HFF-Myc (cell line): ENCODE results near the gene P2RX3.
A peak's percentile ranks its signal among the peaks of the same experiment; 100 is the strongest.

Experiments
- DNase-seq: peaks from one replicate; pipeline ENCODE4 v3.0.0-alpha.2; 2011; ENCODE audit warnings: low read depth; ENCODE audit errors: extremely low read depth
- H3K4me3 ChIP-seq: replicated peaks from 2 replicates; pipeline ENCODE4 v1.5.1; 2011; ENCODE audit warnings: low read depth, mild to moderate bottlenecking, control low read depth, low read length
- CTCF ChIP-seq: IDR thresholded peaks from 2 replicates; pipeline ENCODE4 v1.5.1; 2012; ENCODE audit warnings: mild to moderate bottlenecking, low read depth, low read length, control low read depth; ENCODE audit errors: missing control alignments

Gene P2RX3

GRCh38 chr11:57322256-57323166, 15.6 kb upstream of the P2RX3 start:
- peak overlapping the region; percentile 80 for H3K4me3 ChIP-seq
- TF ChIP-seq CTCF: no peak
- peak; percentile 94 for DNase-seq

- no peak for DNase-seq
- TF ChIP-seq CTCF: no peak
- peak overlapping the region; percentile 80 for H3K4me3 ChIP-seq
Observed at GRCh38 chr11:57323167-57323854, 14.8 kb upstream of the P2RX3 start.

- no peak for TF ChIP-seq CTCF
- peak overlapping the region; percentile 80 for H3K4me3 ChIP-seq
- DNase-seq: no peak
Observed at GRCh38 chr11:57323855-57324153, 14.3 kb upstream of the P2RX3 start.

GRCh38 chr11:57324154-57324885, 13.8 kb upstream of the P2RX3 start:
- no peak for TF ChIP-seq CTCF
- H3K4me3 ChIP-seq: peak overlapping the region; percentile 80
- DNase-seq: no peak

GRCh38 chr11:57324886-57325734, 13.0 kb upstream of the P2RX3 start, which contains the start of gene TNKS1BP1:
Gene TNKS1BP1 (minus strand): TSS chr11:57324952. CDS start chr11:57321885, 3,067 bp downstream.
- H3K4me3 ChIP-seq: peak within 1 kb of the TSS; percentile 80
- no peak for TF ChIP-seq CTCF
- peak; percentile 73 for DNase-seq

- no peak for TF ChIP-seq CTCF
- H3K4me3 ChIP-seq: peak overlapping the region; percentile 80
- no peak for DNase-seq
Observed at GRCh38 chr11:57325735-57326048, 12.5 kb upstream of the P2RX3 start.
